H9 (cell line): ENCODE results near the gene RNF130. TPM values are rescaled to one million over a fixed set of nuclear protein-coding genes. Genes with fewer than 3 reads are reported as not detected.

Experiments used
- DNase-seq: peaks from one replicate; pipeline ENCODE4 v3.0.0-alpha.2; 2017
- H2AFZ ChIP-seq: one replicate; pipeline ENCODE4 v1.6.1; 2013; ENCODE audit warnings: mild to moderate bottlenecking, low read length, control low read depth, moderate library complexity
- H2AK5ac ChIP-seq: 2 replicates; pipeline ENCODE4 v1.6.1; 2013; ENCODE audit warnings: low read length, control low read depth, mixed read lengths; ENCODE audit not compliant: insufficient read length
- H2BK120ac ChIP-seq: one replicate; pipeline ENCODE4 v1.6.1; 2013; ENCODE audit warnings: low read depth, mild to moderate bottlenecking, low read length, control low read depth, inconsistent platforms; ENCODE audit not compliant: poor library complexity, severe bottlenecking
- H2BK12ac ChIP-seq: 2 replicates; pipeline ENCODE4 v1.6.1; 2013; ENCODE audit warnings: low read length, control low read depth, mixed read lengths, low read depth; ENCODE audit not compliant: insufficient read length
- H2BK15ac ChIP-seq: 2 replicates; pipeline ENCODE4 v1.6.1; 2013; ENCODE audit warnings: low read depth, low read length, control low read depth
- H2BK20ac ChIP-seq: one replicate; pipeline ENCODE4 v1.6.1; 2013; ENCODE audit warnings: low read depth, mild to moderate bottlenecking, low read length, control low read depth, inconsistent platforms; ENCODE audit not compliant: poor library complexity, severe bottlenecking
- H2BK5ac ChIP-seq: 2 replicates; pipeline ENCODE4 v1.6.1; 2013; ENCODE audit warnings: low read length, control low read depth, mixed read lengths; ENCODE audit not compliant: insufficient read length
- H3K14ac ChIP-seq: 2 replicates; pipeline ENCODE4 v1.6.1; 2013; ENCODE audit warnings: low read length, control low read depth; ENCODE audit not compliant: insufficient read depth
- H3K18ac ChIP-seq: 2 replicates; pipeline ENCODE4 v1.6.1; 2013; ENCODE audit warnings: low read depth, mild to moderate bottlenecking, mixed read lengths, low read length, control low read depth; ENCODE audit not compliant: insufficient read length
- H3K23ac ChIP-seq: 2 replicates; pipeline ENCODE4 v1.6.1; 2013; ENCODE audit warnings: low read length, control low read depth, mixed read lengths, low read depth; ENCODE audit not compliant: insufficient read length
- H3K23me2 ChIP-seq: 2 replicates; pipeline ENCODE4 v1.6.1; 2013; ENCODE audit warnings: low read depth, mild to moderate bottlenecking, mixed read lengths, low read length, control low read depth; ENCODE audit not compliant: insufficient read length, poor library complexity, severe bottlenecking
- H3K27ac ChIP-seq: 2 replicates; pipeline ENCODE4 v1.5.1; 2013; ENCODE audit warnings: low read length, control low read depth, mixed read lengths, low read depth; ENCODE audit not compliant: insufficient read length
- H3K27me3 ChIP-seq: 2 replicates; pipeline ENCODE4 v1.6.1; 2013; ENCODE audit warnings: low read length, control low read depth, inconsistent platforms; ENCODE audit not compliant: insufficient read depth
- H3K4ac ChIP-seq: 2 replicates; pipeline ENCODE4 v1.6.1; 2013; ENCODE audit warnings: low read depth, mild to moderate bottlenecking, control low read depth, inconsistent platforms, low read length, moderate library complexity
- H3K4me1 ChIP-seq: 2 replicates; pipeline ENCODE4 v1.6.1; 2013; ENCODE audit warnings: low read length, control low read depth, inconsistent platforms; ENCODE audit not compliant: insufficient read depth
- H3K4me2 ChIP-seq: 2 replicates; pipeline ENCODE4 v1.6.1; 2013; ENCODE audit warnings: low read length, control low read depth, mixed read lengths; ENCODE audit not compliant: insufficient read length, insufficient read depth
- H3K56ac ChIP-seq: 2 replicates; pipeline ENCODE4 v1.6.1; 2013; ENCODE audit warnings: low read depth, mild to moderate bottlenecking, mixed read lengths, low read length, control low read depth; ENCODE audit not compliant: insufficient read length
- H3K79me1 ChIP-seq: 2 replicates; pipeline ENCODE4 v1.6.1; 2013; ENCODE audit warnings: low read depth, mild to moderate bottlenecking, moderate library complexity, low read length, control low read depth, inconsistent platforms; ENCODE audit not compliant: insufficient read depth, poor library complexity, severe bottlenecking
- H3K79me2 ChIP-seq: 2 replicates; pipeline ENCODE4 v1.6.1; 2013; ENCODE audit warnings: low read length, control low read depth, inconsistent platforms; ENCODE audit not compliant: insufficient read depth
- H3K9ac ChIP-seq: 2 replicates; pipeline ENCODE4 v1.6.1; 2013; ENCODE audit warnings: low read length, control low read depth, mixed read lengths; ENCODE audit not compliant: insufficient read length; ENCODE audit errors: extremely low read depth
- H3K9me3 ChIP-seq: one replicate; pipeline ENCODE4 v1.6.1; 2013; ENCODE audit warnings: low read depth, low read length, inconsistent platforms; ENCODE audit not compliant: control insufficient read depth
- H3T11ph ChIP-seq: one replicate; pipeline ENCODE4 v1.6.1; 2013; ENCODE audit warnings: mild to moderate bottlenecking, low read length, control low read depth, inconsistent platforms
- H4K20me1 ChIP-seq: one replicate; pipeline ENCODE4 v1.6.1; 2013; ENCODE audit not compliant: control insufficient read depth, insufficient read length, insufficient read depth
- H4K5ac ChIP-seq: 2 replicates; pipeline ENCODE4 v1.6.1; 2013; ENCODE audit warnings: low read depth, mild to moderate bottlenecking, mixed read lengths, low read length, control low read depth; ENCODE audit not compliant: insufficient read length
- H4K8ac ChIP-seq: replicated peaks from 2 replicates; pipeline ENCODE4 v1.6.1; 2013; ENCODE audit warnings: low read length, control low read depth, mixed read lengths, low read depth; ENCODE audit not compliant: insufficient read length
- H4K91ac ChIP-seq: 2 replicates; pipeline ENCODE4 v1.6.1; 2013; ENCODE audit warnings: low read depth, mild to moderate bottlenecking, moderate library complexity, mixed read lengths, low read length, control low read depth; ENCODE audit not compliant: insufficient read length
- H3K27ac Mint-ChIP-seq, 3 experiments: 2 replicates in 2 of 3; 3 replicates in 1 of 3; pipeline ENCODE4 v1.8.0; 2020 to 2021; ENCODE audit warnings: mixed read lengths in 3 of 3, mild to moderate bottlenecking in 1 of 3, moderate library complexity in 1 of 3
- H3K27me3 Mint-ChIP-seq: 2 replicates; pipeline ENCODE4 v1.8.0; 2021; ENCODE audit warnings: low read depth, mild to moderate bottlenecking, moderate library complexity, mixed read lengths
- H3K36me3 Mint-ChIP-seq, 3 experiments: 2 replicates in 2 of 3; 3 replicates in 1 of 3; pipeline ENCODE4 v1.8.0; 2020 to 2021; ENCODE audit warnings: low read depth in 3 of 3, mixed read lengths in 3 of 3; ENCODE audit not compliant: insufficient read depth in 1 of 3
- H3K4me1 Mint-ChIP-seq, 2 experiments: 2 replicates each; pipeline ENCODE4 v1.8.0; 2020; ENCODE audit warnings: mixed read lengths in 2 of 2
- H3K4me3 Mint-ChIP-seq, 2 experiments: 2 replicates in 1 of 2; 3 replicates in 1 of 2; pipeline ENCODE4 v1.8.0; 2020 to 2021; ENCODE audit warnings: mild to moderate bottlenecking in 2 of 2, mixed read lengths in 2 of 2, moderate library complexity in 1 of 2
- H3K9me3 Mint-ChIP-seq, 2 experiments: 2 replicates in 1 of 2; 3 replicates in 1 of 2; pipeline ENCODE4 v1.8.0; 2020; ENCODE audit warnings: mild to moderate bottlenecking in 2 of 2, mixed read lengths in 2 of 2, moderate library complexity in 1 of 2
- CTCF ChIP-seq: fragments of 200-600 bp; sonication (generic); conservative IDR thresholded peaks from 3 replicates; pipeline ENCODE4 v1.8.0; 2021; ENCODE audit warnings: antibody characterized with exemption, mild to moderate bottlenecking
- WGBS: extraction: QIAGEN DNeasy Blood & Tissue Kit; methylation state at CpG from one replicate; pipeline ENCODE4 v1.1.7; 2013; ENCODE audit warnings: missing lambda C conversion rate, low lambda C conversion rate, mixed read lengths; ENCODE audit not compliant: insufficient read length; ENCODE audit errors: extremely low coverage; 5-methylcytosine and 5-hydroxymethylcytosine counted together
- total RNA-seq: library from RNA; stranded (reverse); gene quantifications from 2 replicates; pipeline ENCODE4 v1.2.1, GENCODE V29; 2021

The RNF130 gene
- total RNA-seq, 1 experiment from 2014 or later, result 80.0 TPM

GRCh38 chr5:179998485-179998884 is 73.1 kb downstream of the RNF130 start:
- Mint-ChIP-seq H3K4me1 (0 out of 4 replicates have a peak, but pooled peaks cover 0 to 4% of the 10 kb centered on the region in 2 experiments), H3K27ac (no peak overlapping the region), H3K4me3 (no peak overlapping the region), H3K27me3 (no peaks in the 10 kb centered on the region), H3K9me3 (peaks cover 44 to 45% of the 10 kb centered on the region in 2 experiments), H3K36me3 (peaks cover 45 to 80% (median 51%) of the 10 kb centered on the region in 3 experiments)
- H3K79me1 ChIP-seq, result no peaks in the 10 kb centered on the region
- H3K56ac ChIP-seq, result no peak overlapping the region
- H2BK12ac ChIP-seq, result no peak overlapping the region
- WGBS, result no CpG with 5 or more reads among the region's 1 CpG
- peaks cover 4% of the 10 kb centered on the region for H3K9me3 ChIP-seq
- H2AK5ac ChIP-seq, result no peak overlapping the region
- no peak for TF ChIP-seq CTCF
- H3K79me2 ChIP-seq, result no peaks in the 10 kb centered on the region
- no peak overlapping the region for H4K91ac ChIP-seq
- no peak overlapping the region for H3K27ac ChIP-seq
- no peak overlapping the region for H4K8ac ChIP-seq
- H2BK5ac ChIP-seq, result no peak overlapping the region
- H3K14ac ChIP-seq, result no peak overlapping the region
- H3K4me1 ChIP-seq, result no peaks in the 10 kb centered on the region
- DNase-seq, result no peak
- no peaks in the 10 kb centered on the region for H4K20me1 ChIP-seq
- no peak overlapping the region for H4K5ac ChIP-seq
- H3K27me3 ChIP-seq, result no peaks in the 10 kb centered on the region
- no peaks in the 10 kb centered on the region for H3K23me2 ChIP-seq
- no peak overlapping the region for H3K18ac ChIP-seq
- no peak overlapping the region for H2AFZ ChIP-seq
- H3K4me2 ChIP-seq, result no peak overlapping the region
- no peak overlapping the region for H3K23ac ChIP-seq
- H3K9ac ChIP-seq, result no peak overlapping the region
- H3T11ph ChIP-seq, result no peak overlapping the region
- no peak overlapping the region for H3K4ac ChIP-seq
- no peak overlapping the region for H2BK20ac ChIP-seq
- no peak overlapping the region for H2BK15ac ChIP-seq
- no peak overlapping the region for H2BK120ac ChIP-seq
